HepG2 (cell line): ENCODE measurements around the gene FAM219B. TPM values are rescaled to one million over a fixed set of nuclear protein-coding genes. Genes with fewer than 3 reads are reported as not detected.
A peak's percentile ranks its signal among the peaks of the same experiment; 100 is the strongest.

Experiments
- ARID5B ChIP-seq: IDR thresholded peaks from 2 replicates; pipeline ENCODE4 v1.4.0; 2020; ENCODE audit warnings: mild to moderate bottlenecking, missing genetic modification reagents
- CERS6 ChIP-seq: sonication (generic); formaldehyde crosslinking; IDR thresholded peaks from 2 replicates; pipeline ENCODE4 v1.5.0; 2020; ENCODE audit warnings: missing genetic modification reagents
- DNMT1 ChIP-seq: sonication (generic); formaldehyde crosslinking; IDR thresholded peaks from 2 replicates; pipeline ENCODE4 v1.5.1; 2020; ENCODE audit warnings: mild to moderate bottlenecking, missing genetic modification reagents
- EP300 ChIP-seq, 3 experiments: sonication (generic) in 1 of 3; formaldehyde crosslinking in 1 of 3; IDR thresholded peaks; 2 replicates each; pipeline versions ENCODE4 v1.5.1 to v1.6.1; 2011 to 2020; ENCODE audit warnings: low read depth in 2 of 3, low read length in 2 of 3, borderline replicate concordance in 1 of 3, improper control_type of control experiment in 1 of 3, mild to moderate bottlenecking in 1 of 3, missing genetic modification reagents in 1 of 3, moderate library complexity in 1 of 3
- ETV5 ChIP-seq: IDR thresholded peaks from 2 replicates; pipeline ENCODE4 v1.6.1; 2018; ENCODE audit warnings: missing biosample characterization, missing genetic modification reagents, inconsistent platforms, borderline replicate concordance
- FOXA3 ChIP-seq: IDR thresholded peaks from 2 replicates; pipeline ENCODE4 v1.6.1; 2016; ENCODE audit warnings: missing genetic modification reagents, missing compliant biosample characterization
- HIVEP1 ChIP-seq: sonication (generic); formaldehyde crosslinking; IDR thresholded peaks from 2 replicates; pipeline ENCODE4 v1.4.0; 2020; ENCODE audit warnings: mild to moderate bottlenecking, missing genetic modification reagents
- HNF4A ChIP-seq: sonication (generic); formaldehyde crosslinking; IDR thresholded peaks from 2 replicates; pipeline ENCODE4 v1.4.0; 2020; ENCODE audit warnings: missing genetic modification reagents
- REXO4 ChIP-seq: sonication (generic); formaldehyde crosslinking; IDR thresholded peaks from 2 replicates; pipeline ENCODE4 v1.8.0; 2022; ENCODE audit warnings: missing genetic modification reagents, mild to moderate bottlenecking, borderline replicate concordance
- SAFB2 ChIP-seq: sonication (generic); formaldehyde crosslinking; IDR thresholded peaks from 2 replicates; pipeline ENCODE4 v1.5.1; 2020; ENCODE audit warnings: missing genetic modification reagents, low read depth, mild to moderate bottlenecking, borderline replicate concordance
- SP1 ChIP-seq, 2 experiments: fragments of 450-650 bp in 1 of 2; sonication (generic) in 1 of 2; formaldehyde crosslinking in 1 of 2; IDR thresholded peaks; 2 replicates each; pipeline versions ENCODE4 v1.4.0 to v1.6.1; 2016 to 2020; ENCODE audit warnings: missing genetic modification reagents in 1 of 2
- SYNCRIP ChIP-seq: fragments of 200-400 bp; formaldehyde crosslinking; IDR thresholded peaks from 2 replicates; pipeline ENCODE4 v1.6.1; 2018; ENCODE audit warnings: mild to moderate bottlenecking, low read depth, low read length; ENCODE audit not compliant: insufficient read depth
- TRAFD1 ChIP-seq: sonication (generic); formaldehyde crosslinking; IDR thresholded peaks from 2 replicates; pipeline ENCODE4 v1.5.1; 2020; ENCODE audit warnings: missing genetic modification reagents, mild to moderate bottlenecking, borderline replicate concordance
- YY1 ChIP-seq: IDR thresholded peaks from 2 replicates; pipeline ENCODE4 v1.6.1; 2011; ENCODE audit warnings: low read length, low read depth, moderate library complexity, mild to moderate bottlenecking; ENCODE audit not compliant: insufficient read depth, insufficient replicate concordance
- ZFP36L2 ChIP-seq: sonication (generic); formaldehyde crosslinking; IDR thresholded peaks from 2 replicates; pipeline ENCODE4 v1.4.0; 2020; ENCODE audit warnings: missing genetic modification reagents
- ZNF235 ChIP-seq: sonication (generic); formaldehyde crosslinking; IDR thresholded peaks from 2 replicates; pipeline ENCODE4 v1.8.1; 2023; ENCODE audit warnings: mild to moderate bottlenecking, missing genetic modification reagents, borderline replicate concordance
- ZNF33B ChIP-seq: sonication (generic); formaldehyde crosslinking; IDR thresholded peaks from 2 replicates; pipeline ENCODE4 v1.5.1; 2020; ENCODE audit warnings: mild to moderate bottlenecking, missing genetic modification reagents
- ZNF614 ChIP-seq: IDR thresholded peaks from 2 replicates; pipeline ENCODE4 v1.6.1; 2018; ENCODE audit warnings: missing biosample characterization, missing genetic modification reagents, inconsistent platforms, borderline replicate concordance
- ZNF776 ChIP-seq: sonication (generic); formaldehyde crosslinking; IDR thresholded peaks from 2 replicates; pipeline ENCODE4 v1.4.0; 2020; ENCODE audit warnings: mild to moderate bottlenecking, missing genetic modification reagents
- polyA plus RNA-seq, 8 experiments: library from polyadenylated mRNA; depleted of rRNA in 3 of 8; stranded (reverse) in 7 of 8; unstranded in 1 of 8; fragments of >200 nt; fragmentation: Illumina TruSeq in 4 of 8; extraction: Trizol in 4 of 8; gene quantifications; 2 replicates each; pipeline versions ENCODE4 v1.2.1 to v1.2.3, GENCODE V29; 2011 to 2016; ENCODE audit warnings: low read depth in 4 of 8, missing spikeins in 1 of 8, mixed read lengths in 1 of 8; ENCODE audit not compliant: insufficient read depth in 1 of 8
- total RNA-seq, 5 experiments: library from RNA; depleted of rRNA; stranded (reverse); fragments of >200 nt; fragmentation: Illumina TruSeq; extraction: Trizol; gene quantifications; 2 replicates each; pipeline ENCODE4 v1.2.3, GENCODE V29; 2016; ENCODE audit warnings: low read depth in 1 of 5

FAM219B gene
- total and polyA plus RNA-seq, 2 of the 13 experiments (the other 11 are each of a cell fraction or from before 2014, with no cell fraction given): 36.6 to 50.2 TPM

- TF ChIP-seq TRAFD1 (CRISPR knock-in tag): no peak
- no peak for TF ChIP-seq ZNF614 (CRISPR knock-in tag)
- TF ChIP-seq HNF4A (CRISPR knock-in tag): peak; percentile 36; the same call in 1 of the 2 replicates
- TF ChIP-seq ZFP36L2 (CRISPR knock-in tag): no peak
- TF ChIP-seq REXO4 (CRISPR knock-in tag): no peak
- TF ChIP-seq DNMT1 (CRISPR knock-in tag): no peak
- TF ChIP-seq CERS6 (CRISPR knock-in tag): no peak
- TF ChIP-seq SYNCRIP: no peak
- peak in 1 of 2 experiments; percentile 37; a peak in 1 of 4 replicates for TF ChIP-seq EP300 (IDR thresholded peaks at IDR 0.05; ENCODE audit: low read depth in 2 of 2, low read length in 2 of 2)
- TF ChIP-seq EP300 (CRISPR knock-in tag; IDR thresholded peaks at IDR 0.05; ENCODE audit: borderline replicate concordance): no peak
- TF ChIP-seq YY1: no peak
- no peak for TF ChIP-seq ZNF776 (CRISPR knock-in tag)
- TF ChIP-seq HIVEP1 (CRISPR knock-in tag): no peak
- no peak for TF ChIP-seq ZNF235 (CRISPR knock-in tag)
- peak; percentile 61; the same call in 1 of the 2 replicates for TF ChIP-seq ARID5B (CRISPR knock-in tag)
- peak; percentile 80 for TF ChIP-seq FOXA3 (CRISPR knock-in tag)
- no peak for TF ChIP-seq SP1 (IDR thresholded peaks at IDR 0.05)
- no peak for TF ChIP-seq SP1 (CRISPR knock-in tag; IDR thresholded peaks at IDR 0.05)
- no peak for TF ChIP-seq ETV5 (CRISPR knock-in tag)
- TF ChIP-seq SAFB2 (CRISPR knock-in tag): no peak
- no peak for TF ChIP-seq ZNF33B (CRISPR knock-in tag)
Observed at GRCh38 chr15:74928771-74929198, 22.1 kb upstream of the FAM219B start (continued).
